NCI-H774 (cell line): Measurements from ENCODE around the gene GPAT3.
"Not testable (repeated sequence)": the region's sequence is repeated elsewhere in the genome, so short reads cannot be mapped to it uniquely, and the experiment has no call there.

ENCODE experiments used
- DNase-seq: peaks from one replicate; lab custom pipeline; 2025; lab: John Stamatoyannopoulos, UW

Gene GPAT3

GRCh38 chr4:83603129-83603528, 67.2 kb downstream of the GPAT3 start:
- no peak for DNase-seq

- DNase-seq: no peak
Observed at GRCh38 chr4:83604321-83604720, 68.4 kb downstream of the GPAT3 start.

- no peak for DNase-seq
Observed at GRCh38 chr4:83605210-83605609, 69.3 kb downstream of the GPAT3 start.

- no peak for DNase-seq
Observed at GRCh38 chr4:83605744-83606172, 69.8 kb downstream of the GPAT3 start.

- no peak for DNase-seq
Observed at GRCh38 chr4:83606460-83606859, 70.6 kb downstream of the GPAT3 start.

GRCh38 chr4:83606898-83607297, 71.0 kb downstream of the GPAT3 start:
- DNase-seq: no peak

GRCh38 chr4:83609365-83609764, 73.5 kb downstream of the GPAT3 start:
- no peak for DNase-seq

GRCh38 chr4:83610729-83611128, 74.8 kb downstream of the GPAT3 start:
- DNase-seq: no peak

GRCh38 chr4:83613023-83613422, 77.1 kb downstream of the GPAT3 start:
- DNase-seq: no peak

GRCh38 chr4:83613994-83614393, 78.1 kb downstream of the GPAT3 start:
- DNase-seq: no peak

- no peak for DNase-seq
Observed at GRCh38 chr4:83616252-83616651, 80.3 kb downstream of the GPAT3 start.

GRCh38 chr4:83617371-83618035, 81.6 kb downstream of the GPAT3 start:
- no peak for DNase-seq

- DNase-seq: no peak
Observed at GRCh38 chr4:83618431-83618830, 82.5 kb downstream of the GPAT3 start.

GRCh38 chr4:83618991-83619645, 83.2 kb downstream of the GPAT3 start:
- DNase-seq: no peak

GRCh38 chr4:83622127-83622526, 86.2 kb downstream of the GPAT3 start:
- DNase-seq: not testable (repeated sequence)

- no peak for DNase-seq
Observed at GRCh38 chr4:83625821-83626220, 89.9 kb downstream of the GPAT3 start.

- no peak for DNase-seq
Observed at GRCh38 chr4:83626245-83626836, 90.4 kb downstream of the GPAT3 start.

- DNase-seq: no peak
Observed at GRCh38 chr4:83629945-83630721, 94.2 kb downstream of the GPAT3 start.

GRCh38 chr4:83631066-83631465, 95.2 kb downstream of the GPAT3 start:
- no peak for DNase-seq

GRCh38 chr4:83636930-83637329, 101.0 kb downstream of the GPAT3 start:
- DNase-seq: no peak

- no peak for DNase-seq
Observed at GRCh38 chr4:83639849-83640493, 104.1 kb downstream of the GPAT3 start.

- DNase-seq: no peak
Observed at GRCh38 chr4:83643036-83643435, 107.1 kb downstream of the GPAT3 start.
